ENCODE data around the gene RGS13. TPM values are rescaled to one million over a fixed set of nuclear protein-coding genes. Genes with fewer than 3 reads are reported as not detected.

RGS13 gene
- total and polyA plus RNA-seq, 2 donors: 0.72 to 3.4 TPM

DNA sequence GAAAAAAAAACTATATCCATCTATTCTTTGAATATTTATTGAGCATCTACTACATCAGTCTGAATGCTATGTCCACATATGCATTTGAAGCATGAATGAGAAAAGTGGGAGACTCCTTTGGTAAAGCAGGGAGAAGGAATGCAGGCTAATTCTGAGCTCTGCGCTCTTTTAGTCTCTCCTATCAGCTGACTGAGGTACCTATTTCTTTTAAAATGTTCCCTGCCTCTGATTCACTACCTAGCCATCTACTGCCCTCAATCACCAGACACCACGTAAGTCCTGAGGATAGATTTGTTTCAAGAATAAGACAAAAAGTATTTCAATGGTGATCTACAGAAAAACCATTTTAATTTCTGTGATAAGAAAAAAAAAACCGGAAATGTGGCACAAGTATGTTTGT, 3.8 kb upstream of the RGS13 start:
- H3K36me3 ChIP-seq (ENCODE audit: insufficient read depth): no peaks in the 10 kb centered on the region
- 72% methylated on average over 3 of the region's 3 CpGs for WGBS
- no peak overlapping the region for H3K27ac ChIP-seq (ENCODE audit: low read depth)
- no peak for DNase-seq (ENCODE audit: extremely low spot score)
- no peak overlapping the region for H3K4me3 ChIP-seq (ENCODE audit: low read depth, low read length)
- H3K4me1 ChIP-seq (ENCODE audit: insufficient read depth): no peaks in the 10 kb centered on the region

- H3K4me3 ChIP-seq (ENCODE audit: low read depth, low read length): no peak overlapping the region
- 58% methylated on average over 6 of the region's 6 CpGs for WGBS
- no peak overlapping the region for H3K27ac ChIP-seq (ENCODE audit: low read depth)
- no peak for DNase-seq (ENCODE audit: extremely low spot score)
- H3K36me3 ChIP-seq (ENCODE audit: insufficient read depth): no peaks in the 10 kb centered on the region
- no peaks in the 10 kb centered on the region for H3K4me1 ChIP-seq (ENCODE audit: insufficient read depth)
These were observed 3.1 kb upstream of the RGS13 start for GRCh38 chr1:192632641-192633532.

DNA sequence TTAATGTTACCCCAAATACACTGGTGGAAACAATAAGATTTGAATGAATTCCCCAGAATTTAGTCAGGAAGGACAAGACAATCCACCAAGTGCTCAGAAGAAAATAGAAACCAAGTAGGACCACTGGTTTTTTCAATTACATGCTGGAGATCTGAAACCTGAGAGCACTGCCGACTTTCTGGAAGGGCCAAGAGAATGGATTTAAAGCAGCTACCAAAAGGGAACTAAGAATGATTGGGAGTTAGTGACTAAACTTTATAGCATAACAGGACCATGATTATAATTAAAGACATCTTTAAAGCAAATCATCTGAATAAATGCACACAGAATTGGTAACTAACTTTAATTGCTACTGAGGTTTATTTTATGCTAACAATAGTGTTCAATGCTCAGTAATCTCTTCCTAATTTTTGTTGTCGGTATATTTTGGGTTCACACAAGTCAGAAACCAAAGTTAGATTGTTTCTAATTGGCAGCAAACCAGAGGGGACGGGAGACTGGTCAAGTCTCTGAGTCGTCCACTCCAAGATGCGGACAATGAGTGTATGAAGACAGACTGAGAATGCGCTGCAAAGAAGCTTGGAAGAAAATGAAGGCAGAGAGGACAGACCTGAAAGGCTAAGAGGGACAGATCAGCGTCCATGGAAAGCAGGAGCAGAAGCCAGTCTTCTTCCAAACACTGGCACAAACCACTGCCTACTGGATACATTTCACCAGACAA, 2.3 kb upstream of the RGS13 start:
- H3K36me3 ChIP-seq (ENCODE audit: insufficient read depth): no peaks in the 10 kb centered on the region
- no peak for DNase-seq (ENCODE audit: extremely low spot score)
- no peaks in the 10 kb centered on the region for H3K4me1 ChIP-seq (ENCODE audit: insufficient read depth)
- WGBS: 62% methylated on average over 7 of the region's 7 CpGs
- no peak overlapping the region for H3K4me3 ChIP-seq (ENCODE audit: low read depth, low read length)
- no peak overlapping the region for H3K27ac ChIP-seq (ENCODE audit: low read depth)

DNA sequence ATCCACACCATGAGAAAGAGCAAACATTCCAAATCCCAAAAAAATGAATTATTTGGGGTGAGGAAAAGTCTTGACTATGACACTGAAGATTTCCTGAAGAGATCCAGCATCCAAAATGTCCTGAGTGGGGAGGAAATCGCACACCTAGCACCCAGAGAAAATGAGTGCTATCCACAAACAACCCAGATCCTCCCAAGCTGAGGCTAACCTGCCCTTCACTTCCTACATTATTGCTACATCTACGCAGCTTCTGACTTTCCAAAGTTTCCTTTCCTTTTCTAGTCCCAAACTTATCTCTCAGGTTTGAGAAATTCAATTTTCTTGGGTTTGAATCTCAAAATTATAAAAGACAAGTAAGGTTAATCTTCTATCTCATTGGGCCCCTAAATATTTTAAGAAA, 906 bp upstream of the RGS13 start:
- no peaks in the 10 kb centered on the region for H3K4me1 ChIP-seq (ENCODE audit: insufficient read depth)
- DNase-seq (ENCODE audit: extremely low spot score): no peak
- H3K36me3 ChIP-seq (ENCODE audit: insufficient read depth): no peaks in the 10 kb centered on the region
- 91% methylated on average over 2 of the region's 2 CpGs for WGBS
- H3K4me3 ChIP-seq (ENCODE audit: low read depth, low read length): no peak overlapping the region
- H3K27ac ChIP-seq (ENCODE audit: low read depth): no peak overlapping the region

DNA sequence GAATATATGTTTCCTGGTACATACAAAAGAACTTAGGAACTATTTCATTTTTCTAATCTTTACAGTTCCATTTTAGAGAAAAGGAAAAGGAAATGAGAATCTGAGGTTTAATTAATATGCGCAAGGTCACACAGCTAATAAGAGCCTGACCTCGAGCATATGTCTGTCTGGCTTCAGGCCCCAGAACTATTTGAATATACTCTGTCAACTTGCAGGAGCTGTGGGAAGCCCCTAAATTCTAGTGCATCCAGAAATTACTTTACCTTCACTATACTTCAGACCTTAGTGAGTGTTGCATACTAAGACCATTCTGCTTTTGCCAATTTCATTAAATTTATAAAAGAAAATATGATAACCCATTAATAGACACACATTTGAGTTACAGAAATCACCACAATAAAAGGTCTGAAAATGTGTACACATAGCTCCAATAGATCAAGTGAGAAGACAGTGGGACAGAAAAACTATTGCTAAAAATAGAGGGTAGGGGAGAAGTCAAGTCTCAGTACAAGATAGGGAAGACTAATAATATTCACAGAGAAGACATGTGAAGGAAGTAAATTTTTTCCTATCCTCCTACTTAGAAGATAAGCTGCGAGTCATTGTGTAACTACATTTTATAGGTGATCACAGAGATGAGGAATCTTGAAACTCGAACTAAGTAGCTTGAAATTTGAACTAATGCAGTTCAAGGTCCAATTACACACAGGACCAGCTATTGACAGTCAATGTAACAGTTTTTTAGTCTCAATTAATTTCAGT, 3.8 kb downstream of the RGS13 start:
- Histone ChIP-seq H3K27ac (ENCODE audit: low read depth) (no peak overlapping the region), H3K4me3 (ENCODE audit: low read depth, low read length) (no peak overlapping the region), H3K4me1 (ENCODE audit: insufficient read depth) (no peaks in the 10 kb centered on the region), H3K36me3 (ENCODE audit: insufficient read depth) (no peaks in the 10 kb centered on the region)
- DNase-seq (ENCODE audit: extremely low spot score): no peak
- WGBS: 49% methylated on average over 4 of the region's 4 CpGs

DNA sequence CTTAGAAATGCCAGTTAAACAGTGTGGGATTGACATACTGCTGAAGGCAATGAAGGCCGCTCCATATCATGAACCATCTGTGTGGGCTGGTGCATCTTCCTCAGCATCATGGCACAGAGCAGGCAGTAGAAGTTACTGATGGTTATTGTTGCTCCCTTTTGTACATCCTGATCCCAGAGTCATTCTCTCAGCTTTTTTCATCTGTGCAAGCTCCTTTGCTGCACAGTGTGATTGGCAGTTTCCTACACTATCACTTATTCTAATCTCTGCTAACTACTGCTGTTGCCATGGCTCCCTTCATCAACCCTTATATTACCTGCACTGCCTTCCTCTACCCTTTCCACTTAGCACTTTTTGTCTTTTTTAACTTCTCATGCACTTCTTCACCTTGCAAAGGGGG, 16.2 kb downstream of the RGS13 start:
- H3K27ac ChIP-seq (ENCODE audit: low read depth): no peak overlapping the region
- H3K36me3 ChIP-seq (ENCODE audit: insufficient read depth): no peaks in the 10 kb centered on the region
- no peaks in the 10 kb centered on the region for H3K4me1 ChIP-seq (ENCODE audit: insufficient read depth)
- H3K4me3 ChIP-seq (ENCODE audit: low read depth, low read length): no peak overlapping the region
- 98% methylated on average over 1 of the region's 1 CpG for WGBS
- DNase-seq (ENCODE audit: extremely low spot score): no peak

- Histone ChIP-seq H3K4me1 (ENCODE audit: insufficient read depth) (no peaks in the 10 kb centered on the region), H3K27ac (ENCODE audit: low read depth) (no peak overlapping the region), H3K4me3 (ENCODE audit: low read depth, low read length) (no peak overlapping the region), H3K36me3 (ENCODE audit: insufficient read depth) (no peaks in the 10 kb centered on the region)
- no peak for DNase-seq (ENCODE audit: extremely low spot score)
These were observed 18.2 kb downstream of the RGS13 start for GRCh38 chr1:192654120-192654519.

DNA sequence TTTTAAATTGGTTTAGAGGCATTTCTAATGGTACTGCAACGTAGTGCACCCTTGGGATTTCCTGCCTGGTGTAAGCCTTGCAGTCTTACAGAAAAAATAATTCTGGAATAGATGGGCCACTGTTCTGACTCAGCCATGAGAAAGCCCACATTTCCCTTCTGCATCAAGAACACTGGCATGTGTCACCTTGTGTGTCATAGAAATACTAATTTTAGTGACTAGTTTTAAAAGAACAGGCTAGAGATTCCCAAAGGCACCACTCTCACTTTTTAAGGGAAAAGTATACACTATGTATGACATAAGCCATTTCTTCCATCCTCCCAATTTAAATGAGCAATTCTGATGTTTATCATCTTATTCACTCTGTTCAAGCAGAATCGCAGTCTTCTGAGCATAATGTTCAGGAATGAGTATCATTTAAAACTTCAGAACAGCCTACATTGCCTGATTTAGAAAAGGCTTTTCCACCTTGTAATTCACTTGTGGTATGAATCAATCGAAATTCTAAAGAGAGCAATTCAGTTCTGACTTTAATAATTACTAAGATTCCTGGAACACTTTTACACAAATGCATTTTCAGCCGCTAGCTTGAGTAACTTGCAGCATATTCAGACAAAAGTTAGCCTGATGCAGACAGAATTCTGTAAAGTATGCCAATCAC, 18.8 kb downstream of the RGS13 start:
- DNase-seq (ENCODE audit: extremely low spot score): no peak
- H3K4me1 ChIP-seq (ENCODE audit: insufficient read depth): no peaks in the 10 kb centered on the region
- H3K27ac ChIP-seq (ENCODE audit: low read depth): no peak overlapping the region
- no peaks in the 10 kb centered on the region for H3K36me3 ChIP-seq (ENCODE audit: insufficient read depth)
- no peak overlapping the region for H3K4me3 ChIP-seq (ENCODE audit: low read depth, low read length)
- WGBS: 85% methylated on average over 4 of the region's 4 CpGs

DNA sequence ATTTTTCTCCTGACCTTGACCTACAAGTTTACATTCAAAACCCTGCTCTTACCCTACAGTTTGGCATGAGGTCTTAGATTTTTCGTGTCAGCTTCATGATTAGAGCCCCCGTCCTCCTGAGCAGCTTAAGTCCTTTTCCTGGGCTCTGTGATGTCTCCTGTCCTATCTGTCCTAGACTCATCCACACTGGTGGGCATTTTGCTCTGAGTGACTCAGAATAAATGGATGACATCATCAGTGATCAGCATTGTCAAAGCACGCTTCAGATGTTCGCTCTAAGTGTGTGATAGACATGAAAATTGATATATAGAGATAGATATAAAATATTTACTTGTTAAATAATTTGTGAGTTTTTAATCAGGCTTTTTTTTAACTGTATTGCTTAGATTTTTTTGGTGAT, 21.8 kb downstream of the RGS13 start:
- Histone ChIP-seq H3K4me1 (ENCODE audit: insufficient read depth) (no peaks in the 10 kb centered on the region), H3K27ac (ENCODE audit: low read depth) (no peak overlapping the region), H3K36me3 (ENCODE audit: insufficient read depth) (no peaks in the 10 kb centered on the region), H3K4me3 (ENCODE audit: low read depth, low read length) (no peak overlapping the region)
- no peak for DNase-seq (ENCODE audit: extremely low spot score)
- WGBS: 78% methylated on average over 4 of the region's 4 CpGs

- Histone ChIP-seq H3K4me3 (ENCODE audit: low read depth, low read length) (no peak overlapping the region), H3K4me1 (ENCODE audit: insufficient read depth) (no peaks in the 10 kb centered on the region), H3K36me3 (ENCODE audit: insufficient read depth) (no peaks in the 10 kb centered on the region), H3K27ac (ENCODE audit: low read depth) (no peak overlapping the region)
- DNase-seq (ENCODE audit: extremely low spot score): no peak
- WGBS: 90% methylated on average over 1 of the region's 1 CpG
These were observed 22.3 kb downstream of the RGS13 start for GRCh38 chr1:192658255-192658654.

GRCh38 chr1:192660613-192661012, 24.7 kb downstream of the RGS13 start:
- no peak overlapping the region for H3K27ac ChIP-seq (ENCODE audit: low read depth)
- no peak for DNase-seq (ENCODE audit: extremely low spot score)
- 83% methylated on average over 3 of the region's 3 CpGs for WGBS
- no peaks in the 10 kb centered on the region for H3K4me1 ChIP-seq (ENCODE audit: insufficient read depth)
- no peaks in the 10 kb centered on the region for H3K36me3 ChIP-seq (ENCODE audit: insufficient read depth)
- no peak overlapping the region for H3K4me3 ChIP-seq (ENCODE audit: low read depth, low read length)

- H3K4me1 ChIP-seq (ENCODE audit: insufficient read depth): no peaks in the 10 kb centered on the region
- H3K36me3 ChIP-seq (ENCODE audit: insufficient read depth): no peaks in the 10 kb centered on the region
- no peak for DNase-seq (ENCODE audit: extremely low spot score)
- no peak overlapping the region for H3K27ac ChIP-seq (ENCODE audit: low read depth)
- no peak overlapping the region for H3K4me3 ChIP-seq (ENCODE audit: low read depth, low read length)
- WGBS: 53% methylated on average over 5 of the region's 5 CpGs
These were observed 32.5 kb downstream of the RGS13 start for GRCh38 chr1:192668409-192668983.

- H3K4me1 ChIP-seq (ENCODE audit: insufficient read depth): no peaks in the 10 kb centered on the region
- H3K27ac ChIP-seq (ENCODE audit: low read depth): no peak overlapping the region
- DNase-seq (ENCODE audit: extremely low spot score): no peak
- no peaks in the 10 kb centered on the region for H3K36me3 ChIP-seq (ENCODE audit: insufficient read depth)
- H3K4me3 ChIP-seq (ENCODE audit: low read depth, low read length): no peak overlapping the region
- WGBS: 86% methylated on average over 1 of the region's 1 CpG
These were observed 33.2 kb downstream of the RGS13 start for GRCh38 chr1:192669174-192669573.
